Measurements from ENCODE around the gene TMEM150B. TPM values are rescaled to one million over a fixed set of nuclear protein-coding genes. Genes with fewer than 3 reads are reported as not detected.
A peak's percentile ranks its signal among the peaks of the same experiment; 100 is the strongest.

The TMEM150B gene
- total and polyA plus RNA-seq, 9 of the 15 experiments (the other 6 are each of a cell fraction or from before 2014, with no cell fraction given) = 0.47 to 1.3 (median 0.74) TPM; not detected in 2

DNA sequence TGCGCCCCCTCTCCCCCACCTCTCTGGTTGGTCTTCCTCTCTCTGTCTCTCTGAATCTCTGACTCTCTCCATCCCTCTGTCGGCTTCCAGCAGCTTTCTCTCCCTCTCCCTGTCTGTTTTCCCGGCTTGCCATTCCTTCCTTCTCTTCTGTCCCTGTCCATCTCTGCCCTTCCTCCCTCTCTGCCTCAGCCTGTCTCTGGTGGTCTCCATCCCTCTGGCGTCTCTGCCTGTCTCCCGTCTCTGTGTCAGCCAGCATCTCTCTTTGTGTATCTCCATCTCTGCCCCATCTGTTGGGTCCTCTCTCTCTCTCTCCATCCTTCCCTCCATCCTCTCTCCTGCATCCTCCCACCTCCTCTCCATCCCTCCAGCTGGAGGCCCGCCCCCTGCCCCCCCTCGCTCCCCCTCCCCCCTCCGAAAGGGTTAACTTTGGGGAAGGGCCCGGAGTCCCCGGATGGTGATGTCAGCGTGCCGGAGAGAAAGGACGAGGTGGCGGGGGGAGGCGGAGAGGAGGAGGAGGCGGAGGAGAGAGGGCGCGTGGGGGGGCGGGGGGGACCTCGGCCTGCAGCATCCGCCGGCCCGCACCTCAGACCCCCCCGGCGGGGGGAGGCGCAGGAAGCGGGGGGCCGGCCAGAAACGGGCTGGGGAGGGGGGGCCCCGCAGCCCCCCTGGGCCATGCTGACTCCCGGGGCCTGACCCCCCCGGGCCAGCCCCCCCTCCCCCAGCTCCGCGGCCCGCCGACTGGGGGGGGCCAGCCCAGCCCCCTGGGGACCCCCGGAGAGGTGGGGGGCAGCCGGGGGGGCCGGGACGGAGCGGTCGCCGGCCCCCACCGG lies 41.4 kb downstream of the TMEM150B start, which contains the start of gene BRSK1 (continued):
- TF ChIP-seq, protein P1, sequence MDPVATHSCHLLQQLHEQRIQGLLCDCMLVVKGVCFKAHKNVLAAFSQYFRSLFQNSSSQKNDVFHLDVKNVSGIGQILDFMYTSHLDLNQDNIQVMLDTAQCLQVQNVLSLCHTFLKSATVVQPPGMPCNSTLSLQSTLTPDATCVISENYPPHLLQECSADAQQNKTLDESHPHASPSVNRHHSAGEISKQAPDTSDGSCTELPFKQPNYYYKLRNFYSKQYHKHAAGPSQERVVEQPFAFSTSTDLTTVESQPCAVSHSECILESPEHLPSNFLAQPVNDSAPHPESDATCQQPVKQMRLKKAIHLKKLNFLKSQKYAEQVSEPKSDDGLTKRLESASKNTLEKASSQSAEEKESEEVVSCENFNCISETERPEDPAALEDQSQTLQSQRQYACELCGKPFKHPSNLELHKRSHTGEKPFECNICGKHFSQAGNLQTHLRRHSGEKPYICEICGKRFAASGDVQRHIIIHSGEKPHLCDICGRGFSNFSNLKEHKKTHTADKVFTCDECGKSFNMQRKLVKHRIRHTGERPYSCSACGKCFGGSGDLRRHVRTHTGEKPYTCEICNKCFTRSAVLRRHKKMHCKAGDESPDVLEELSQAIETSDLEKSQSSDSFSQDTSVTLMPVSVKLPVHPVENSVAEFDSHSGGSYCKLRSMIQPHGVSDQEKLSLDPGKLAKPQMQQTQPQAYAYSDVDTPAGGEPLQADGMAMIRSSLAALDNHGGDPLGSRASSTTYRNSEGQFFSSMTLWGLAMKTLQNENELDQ (CRISPR knock-in tag; IDR thresholded peaks at IDR 0.05; ENCODE audit: borderline replicate concordance) = no peak
- TF ChIP-seq RUNX1 (IDR thresholded peaks at IDR 0.05; ENCODE audit: low read depth) = no peak
- no peak for TF ChIP-seq NONO (IDR thresholded peaks at IDR 0.05; ENCODE audit: low read depth in 2 of 2, low read length in 1 of 2)
- TF ChIP-seq TRIM28 (IDR thresholded peaks at IDR 0.05) = no peak
- peak; percentile 66; the same call in 1 of the 2 replicates for TF ChIP-seq HDAC2 (IDR thresholded peaks at IDR 0.05)
- no peak for TF ChIP-seq STAT5B (CRISPR knock-in tag; IDR thresholded peaks at IDR 0.05)
- TF ChIP-seq, protein P2, sequence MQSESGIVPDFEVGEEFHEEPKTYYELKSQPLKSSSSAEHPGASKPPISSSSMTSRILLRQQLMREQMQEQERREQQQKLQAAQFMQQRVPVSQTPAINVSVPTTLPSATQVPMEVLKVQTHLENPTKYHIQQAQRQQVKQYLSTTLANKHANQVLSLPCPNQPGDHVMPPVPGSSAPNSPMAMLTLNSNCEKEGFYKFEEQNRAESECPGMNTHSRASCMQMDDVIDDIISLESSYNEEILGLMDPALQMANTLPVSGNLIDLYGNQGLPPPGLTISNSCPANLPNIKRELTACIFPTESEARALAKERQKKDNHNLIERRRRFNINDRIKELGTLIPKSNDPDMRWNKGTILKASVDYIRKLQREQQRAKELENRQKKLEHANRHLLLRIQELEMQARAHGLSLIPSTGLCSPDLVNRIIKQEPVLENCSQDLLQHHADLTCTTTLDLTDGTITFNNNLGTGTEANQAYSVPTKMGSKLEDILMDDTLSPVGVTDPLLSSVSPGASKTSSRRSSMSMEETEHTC (IDR thresholded peaks at IDR 0.05) = no peak
- TF ChIP-seq FOXK2 (conservative IDR thresholded peaks at IDR 0.05 in 1 of 2, IDR thresholded peaks at IDR 0.05 in 1 of 2; ENCODE audit: low read depth in 2 of 2) = no peak
- no peak for TF ChIP-seq NFXL1 (CRISPR knock-in tag; IDR thresholded peaks at IDR 0.05)
- TF ChIP-seq, protein P3, sequence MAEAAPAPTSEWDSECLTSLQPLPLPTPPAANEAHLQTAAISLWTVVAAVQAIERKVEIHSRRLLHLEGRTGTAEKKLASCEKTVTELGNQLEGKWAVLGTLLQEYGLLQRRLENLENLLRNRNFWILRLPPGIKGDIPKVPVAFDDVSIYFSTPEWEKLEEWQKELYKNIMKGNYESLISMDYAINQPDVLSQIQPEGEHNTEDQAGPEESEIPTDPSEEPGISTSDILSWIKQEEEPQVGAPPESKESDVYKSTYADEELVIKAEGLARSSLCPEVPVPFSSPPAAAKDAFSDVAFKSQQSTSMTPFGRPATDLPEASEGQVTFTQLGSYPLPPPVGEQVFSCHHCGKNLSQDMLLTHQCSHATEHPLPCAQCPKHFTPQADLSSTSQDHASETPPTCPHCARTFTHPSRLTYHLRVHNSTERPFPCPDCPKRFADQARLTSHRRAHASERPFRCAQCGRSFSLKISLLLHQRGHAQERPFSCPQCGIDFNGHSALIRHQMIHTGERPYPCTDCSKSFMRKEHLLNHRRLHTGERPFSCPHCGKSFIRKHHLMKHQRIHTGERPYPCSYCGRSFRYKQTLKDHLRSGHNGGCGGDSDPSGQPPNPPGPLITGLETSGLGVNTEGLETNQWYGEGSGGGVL (CRISPR knock-in tag; IDR thresholded peaks at IDR 0.05) = no peak
- no peak for TF ChIP-seq RBM17 (IDR thresholded peaks at IDR 0.05; ENCODE audit: borderline replicate concordance, low read depth, low read length)
- no peak for TF ChIP-seq BRCA1 (IDR thresholded peaks at IDR 0.05)
- TF ChIP-seq BRCA1 (CRISPR knock-in tag; IDR thresholded peaks at IDR 0.05) = no peak
- TF ChIP-seq STAT5A (IDR thresholded peaks at IDR 0.05; ENCODE audit: borderline replicate concordance, low read length) = no peak
- TF ChIP-seq FOXA1 (IDR thresholded peaks at IDR 0.05; ENCODE audit: borderline replicate concordance) = no peak
- TF ChIP-seq TCF7 (IDR thresholded peaks at IDR 0.05; ENCODE audit: borderline replicate concordance) = no peak
- no peak for TF ChIP-seq RBBP5 (IDR thresholded peaks at IDR 0.05; ENCODE audit: borderline replicate concordance, insufficient read depth, low read length, poor library complexity, severe bottlenecking)
- no peak for TF ChIP-seq THRAP3 (IDR thresholded peaks at IDR 0.05; ENCODE audit: borderline replicate concordance)
- no peak for TF ChIP-seq ILF3 (IDR thresholded peaks at IDR 0.05; ENCODE audit: borderline replicate concordance)
- no peak for TF ChIP-seq SRF (CRISPR knock-in tag; IDR thresholded peaks at IDR 0.05)
- no peak for TF ChIP-seq ATF7 (IDR thresholded peaks at IDR 0.05)
- TF ChIP-seq RHOXF2B (CRISPR knock-in tag; conservative IDR thresholded peaks at IDR 0.05) = no peak

Data from K562 (cell line).